HEK293T (cell line): Measurements from ENCODE around the gene OR2AT4.

Source experiments
- CTCF ChIA-PET: fragments of 350-600 bp; formaldehyde crosslinking; extraction: SDS; loops from one replicate; lab custom pipeline; 2021; ENCODE audit warnings: antibody characterized with exemption, inconsistent platforms; lab: Yijun Ruan, JAX
- POLR2A ChIA-PET: fragments of 350-600 bp; formaldehyde crosslinking; extraction: SDS; loops from one replicate; lab custom pipeline; 2020; ENCODE audit warnings: antibody characterized with exemption, inconsistent platforms; lab: Yijun Ruan, JAX
- DNase-seq: peaks from one replicate; pipeline ENCODE4 v3.0.0; 2012; ENCODE audit warnings: mixed read lengths; ENCODE audit errors: extremely low spot score
- ARNT ChIP-seq: fragments of 450-650 bp; IDR thresholded peaks from 2 replicates; pipeline ENCODE4 v1.6.1; 2017; ENCODE audit warnings: mild to moderate bottlenecking
- BHLHE40 ChIP-seq: fragments of 450-650 bp; IDR thresholded peaks from 2 replicates; pipeline ENCODE4 v1.6.1; 2016; ENCODE audit warnings: mild to moderate bottlenecking, moderate library complexity, borderline replicate concordance
- CTBP1 ChIP-seq: fragments of 450-650 bp; IDR thresholded peaks from 2 replicates; pipeline ENCODE4 v1.6.1; 2016; ENCODE audit warnings: borderline replicate concordance
- ELF4 ChIP-seq: fragments of 450-650 bp; IDR thresholded peaks from 2 replicates; pipeline ENCODE4 v1.6.1; 2017; ENCODE audit warnings: antibody characterized with exemption
- FOXA1 ChIP-seq: fragments of 450-650 bp; IDR thresholded peaks from 2 replicates; pipeline ENCODE4 v1.6.1; 2016; ENCODE audit warnings: mild to moderate bottlenecking
- FOXK2 ChIP-seq: fragments of 450-650 bp; IDR thresholded peaks from 2 replicates; pipeline ENCODE4 v1.6.1; 2016; ENCODE audit warnings: mild to moderate bottlenecking
- FOXM1 ChIP-seq: fragments of 450-650 bp; IDR thresholded peaks from 2 replicates; pipeline ENCODE4 v1.6.1; 2017; ENCODE audit warnings: mild to moderate bottlenecking, borderline replicate concordance
- HDGF ChIP-seq: fragments of 450-650 bp; IDR thresholded peaks from 2 replicates; pipeline ENCODE4 v1.6.1; 2017; ENCODE audit warnings: antibody characterized with exemption, borderline replicate concordance
- L3MBTL2 ChIP-seq: fragments of 450-650 bp; conservative IDR thresholded peaks from 2 replicates; pipeline ENCODE4 v1.6.1; 2016; ENCODE audit warnings: mild to moderate bottlenecking
- LEF1 ChIP-seq: fragments of 450-650 bp; IDR thresholded peaks from 2 replicates; pipeline ENCODE4 v1.6.1; 2017; ENCODE audit warnings: mild to moderate bottlenecking, borderline replicate concordance
- NFRKB ChIP-seq: fragments of 450-650 bp; IDR thresholded peaks from 2 replicates; pipeline ENCODE4 v1.6.1; 2016; ENCODE audit warnings: mild to moderate bottlenecking, moderate library complexity
- PKNOX1 ChIP-seq: fragments of 450-650 bp; IDR thresholded peaks from 2 replicates; pipeline ENCODE4 v1.6.1; 2016
- SP1 ChIP-seq: fragments of 450-650 bp; IDR thresholded peaks from 2 replicates; pipeline ENCODE4 v1.6.1; 2017
- SUZ12 ChIP-seq: fragments of 450-650 bp; IDR thresholded peaks from 2 replicates; pipeline ENCODE4 v1.6.1; 2016; ENCODE audit warnings: mild to moderate bottlenecking
- TARDBP ChIP-seq: fragments of 450-650 bp; IDR thresholded peaks from 2 replicates; pipeline ENCODE4 v1.6.1; 2016
- ZNF384 ChIP-seq: fragments of 450-650 bp; IDR thresholded peaks from 2 replicates; pipeline ENCODE4 v1.6.1; 2016

OR2AT4 gene

DNA sequence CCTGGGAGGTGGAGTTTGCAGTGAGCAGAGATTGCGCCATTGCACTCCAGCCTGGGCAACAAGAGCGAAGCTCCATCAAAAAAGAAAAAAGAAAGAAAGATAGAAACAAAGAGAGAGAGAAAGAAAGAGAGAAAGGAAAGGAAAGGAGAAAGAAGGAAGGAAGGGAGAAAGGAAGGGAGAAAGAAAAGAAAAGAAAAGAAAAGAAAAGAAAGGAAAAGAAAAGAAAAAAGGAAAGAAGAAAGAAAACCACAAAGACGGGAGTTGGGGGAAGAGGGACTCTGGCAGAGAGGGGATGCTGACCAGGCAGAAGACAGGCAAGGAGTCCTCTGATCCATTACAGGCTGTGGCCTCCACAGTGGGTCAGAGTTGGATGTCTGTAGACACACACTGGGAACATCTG lies 35.4 kb upstream of the OR2AT4 start:
- no peak for TF ChIP-seq SUZ12
- no peak for TF ChIP-seq HDGF
- no peak for TF ChIP-seq ELF4
- TF ChIP-seq FOXK2: no peak
- TF ChIP-seq SP1: no peak
- no peak for TF ChIP-seq FOXA1
- no peak for TF ChIP-seq NFRKB
- no peak for TF ChIP-seq FOXM1
- TF ChIP-seq L3MBTL2: no peak
- no peak for TF ChIP-seq TARDBP
- TF ChIP-seq CTBP1: no peak
- no peak for TF ChIP-seq PKNOX1
- no peak for TF ChIP-seq LEF1
- TF ChIP-seq ARNT: no peak
- no peak for TF ChIP-seq ZNF384
- TF ChIP-seq BHLHE40: no peak
- DNase-seq: no peak
- CTCF ChIA-PET: interaction anchor here (2.9 kb wide), 1 partner anchor 8 kb away, joined by 12 read pairs; no protein-coding TSS in a partner anchor
- POLR2A ChIA-PET: no interaction called here

DNA sequence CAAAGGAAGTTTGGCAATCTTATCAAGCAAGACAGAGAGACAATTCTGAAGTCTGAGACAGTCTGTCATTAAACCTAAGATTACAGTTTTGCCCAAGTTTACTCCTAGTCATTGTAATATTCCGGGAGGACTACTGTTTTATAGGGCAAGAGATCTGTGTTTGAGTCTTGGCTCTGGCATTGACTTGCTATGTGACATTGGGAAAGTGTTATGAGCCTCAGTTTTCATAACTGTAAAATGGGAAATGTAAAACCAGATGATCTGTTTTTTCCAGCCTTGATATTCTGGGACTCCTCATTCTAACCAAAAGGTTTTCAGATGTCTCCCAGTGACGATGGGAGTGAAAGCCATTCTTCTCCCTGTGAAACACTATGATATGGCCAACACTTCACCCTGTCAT lies 29.9 kb upstream of the OR2AT4 start:
- ChIA-PET POLR2A (no interaction called here), CTCF (interaction anchor here (0.9 kb wide), 1 partner anchor 14 kb away, joined by 3 read pairs; no protein-coding TSS in a partner anchor)
- TF ChIP-seq FOXM1: no peak
- TF ChIP-seq SUZ12: no peak
- no peak for TF ChIP-seq FOXK2
- no peak for TF ChIP-seq NFRKB
- no peak for TF ChIP-seq ARNT
- no peak for TF ChIP-seq L3MBTL2
- TF ChIP-seq ZNF384: no peak
- no peak for TF ChIP-seq ELF4
- no peak for TF ChIP-seq HDGF
- no peak for TF ChIP-seq BHLHE40
- no peak for TF ChIP-seq SP1
- no peak for TF ChIP-seq FOXA1
- TF ChIP-seq LEF1: no peak
- TF ChIP-seq CTBP1: no peak
- no peak for TF ChIP-seq PKNOX1
- TF ChIP-seq TARDBP: no peak
- DNase-seq: no peak

DNA sequence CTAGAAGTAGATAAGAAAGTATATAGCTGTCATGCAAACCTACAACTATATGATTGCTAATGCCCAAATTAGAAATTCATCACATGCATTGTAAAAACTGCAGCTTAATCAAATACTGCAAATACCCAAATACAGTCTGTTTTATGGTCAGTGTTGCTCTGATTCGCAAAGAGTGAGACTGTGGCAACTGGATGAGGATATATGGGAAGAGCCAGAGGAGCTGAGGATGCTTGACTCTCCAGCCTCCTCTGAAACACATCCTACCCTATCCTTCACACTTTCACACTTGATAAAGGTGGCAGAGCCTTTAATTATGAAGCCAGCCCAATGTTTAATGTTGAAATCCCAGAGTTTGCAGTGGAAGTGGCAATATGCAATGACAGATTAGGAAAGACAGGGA lies 21.9 kb upstream of the OR2AT4 start:
- no peak for TF ChIP-seq ELF4
- no peak for TF ChIP-seq FOXK2
- no peak for TF ChIP-seq NFRKB
- no peak for TF ChIP-seq SUZ12
- TF ChIP-seq CTBP1: no peak
- TF ChIP-seq FOXM1: no peak
- no peak for TF ChIP-seq ZNF384
- no peak for TF ChIP-seq FOXA1
- no peak for TF ChIP-seq PKNOX1
- TF ChIP-seq HDGF: no peak
- DNase-seq: no peak
- ChIA-PET CTCF (interaction anchor here (0.7 kb wide), 1 partner anchor 23 kb away, joined by 3 read pairs; no protein-coding TSS in a partner anchor), POLR2A (no interaction called here)

DNA sequence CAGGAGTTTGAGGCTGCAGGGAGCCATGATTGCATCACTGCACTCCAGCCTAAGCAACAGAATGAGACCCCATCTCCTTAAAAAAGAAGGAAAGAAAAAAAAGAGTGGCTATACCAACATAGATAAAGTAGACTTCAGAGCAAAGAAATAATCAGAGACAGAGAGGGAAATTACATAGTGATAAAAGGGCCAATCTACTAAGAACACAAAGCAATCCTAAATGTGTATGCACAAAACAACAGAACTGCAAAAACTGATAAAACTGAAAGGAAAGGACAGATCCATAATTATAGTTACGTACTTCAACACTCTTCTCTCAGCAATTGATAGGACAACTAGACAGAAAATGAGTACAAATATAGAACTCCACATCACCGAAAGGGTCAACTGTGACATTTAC lies 17.8 kb upstream of the OR2AT4 start:
- CTCF ChIA-PET: no interaction called here
- DNase-seq: no peak
- TF ChIP-seq BHLHE40: no peak
- no peak for TF ChIP-seq FOXK2
- no peak for TF ChIP-seq ELF4
- TF ChIP-seq CTBP1: no peak
- no peak for TF ChIP-seq ZNF384
- TF ChIP-seq LEF1: no peak
- TF ChIP-seq FOXA1: no peak
- no peak for TF ChIP-seq HDGF
- no peak for TF ChIP-seq SUZ12
- TF ChIP-seq L3MBTL2: no peak
- no peak for TF ChIP-seq SP1
- no peak for TF ChIP-seq PKNOX1
- TF ChIP-seq NFRKB: no peak
- POLR2A ChIA-PET: no interaction called here

GRCh38 chr11:75113030-75113429 lies 16.4 kb upstream of the OR2AT4 start:
- CTCF ChIA-PET: no interaction called here
- no peak for DNase-seq
- TF ChIP-seq ARNT (no peak), HDGF (no peak)
- POLR2A ChIA-PET: no interaction called here

GRCh38 chr11:75112200-75112599 lies 15.5 kb upstream of the OR2AT4 start:
- ChIA-PET POLR2A (no interaction called here), CTCF (interaction anchor here (1.0 kb wide), 1 partner anchor 28 kb away, joined by 3 read pairs; no protein-coding TSS in a partner anchor)
- no peak for TF ChIP-seq TARDBP
- no peak for TF ChIP-seq SUZ12
- no peak for TF ChIP-seq FOXK2
- no peak for TF ChIP-seq LEF1
- TF ChIP-seq NFRKB: no peak
- no peak for TF ChIP-seq BHLHE40
- TF ChIP-seq FOXM1: no peak
- TF ChIP-seq HDGF: no peak
- TF ChIP-seq FOXA1: no peak
- DNase-seq: no peak
